H1 (cell line): ENCODE measurements around the gene CREB3L1. TPM values are rescaled to one million over a fixed set of nuclear protein-coding genes. Genes with fewer than 3 reads are reported as not detected.

Experiments used
- CTCF ChIA-PET: fragments of 300-600 bp; sonication (Branson Sonifier 250); formaldehyde crosslinking; loops from one replicate; lab custom pipeline; 2021; ENCODE audit not compliant: partially characterized antibody; lab: Charles Lee
- POLR2A ChIA-PET: fragments of 300-600 bp; sonication (Branson Sonifier 250); formaldehyde crosslinking; loops from one replicate; lab custom pipeline; 2021; ENCODE audit warnings: inconsistent platforms; ENCODE audit not compliant: partially characterized antibody; lab: Charles Lee
- DNase-seq, 2 experiments: peaks; one replicate each; pipeline versions ENCODE4 v3.0.0 to v3.0.0-alpha.2; 2010 to 2022; ENCODE audit warnings: low spot score in 2 of 2, low read depth in 1 of 2, mixed read lengths in 1 of 2
- FAIRE-seq: peaks from 2 replicates; lab custom pipeline; 2011; peaks lifted over from hg19 to GRCh38; lab: Jason Lieb, UNC
- H2AFZ ChIP-seq: 2 replicates; pipeline ENCODE4 v1.8.1; 2012; ENCODE audit warnings: low read length, inconsistent platforms
- H2AK5ac ChIP-seq: 2 replicates; pipeline ENCODE4 v1.6.1; 2013; ENCODE audit warnings: low read depth, low read length
- H2BK120ac ChIP-seq: replicated peaks from 2 replicates; pipeline ENCODE3; 2013; ENCODE audit warnings: low read depth, low read length, inconsistent platforms
- H2BK12ac ChIP-seq: 2 replicates; pipeline ENCODE4 v1.6.1; 2013; ENCODE audit warnings: low read depth, low read length
- H2BK15ac ChIP-seq: 2 replicates; pipeline ENCODE4 v1.6.1; 2013; ENCODE audit warnings: low read length
- H2BK20ac ChIP-seq: 2 replicates; pipeline ENCODE4 v1.6.1; 2013; ENCODE audit warnings: low read length
- H2BK5ac ChIP-seq: 2 replicates; pipeline ENCODE4 v1.6.1; 2013; ENCODE audit warnings: low read depth, low read length
- H3K14ac ChIP-seq: 2 replicates; pipeline ENCODE4 v1.6.1; 2013; ENCODE audit warnings: inconsistent platforms; ENCODE audit not compliant: insufficient read length
- H3K18ac ChIP-seq: 2 replicates; pipeline ENCODE4 v1.6.1; 2013; ENCODE audit warnings: low read length; ENCODE audit errors: extremely low read depth
- H3K23ac ChIP-seq: 2 replicates; pipeline ENCODE4 v1.6.1; 2013; ENCODE audit warnings: inconsistent platforms; ENCODE audit not compliant: insufficient read length
- H3K23me2 ChIP-seq: 2 replicates; pipeline ENCODE4 v1.6.1; 2013; ENCODE audit warnings: low read depth, low read length
- H3K27ac ChIP-seq: 2 replicates; pipeline ENCODE4 v1.6.1; 2011; ENCODE audit warnings: low read depth, low read length, inconsistent platforms
- H3K27me3 ChIP-seq, 4 experiments: replicated peaks in 1 of 4; 1 replicate in 1 of 4; 2 replicates in 3 of 4; pipeline versions ENCODE4 v1.6.1 to v1.8.1; 2011 to 2013; ENCODE audit warnings: low read length in 3 of 4, mild to moderate bottlenecking in 3 of 4, inconsistent platforms in 2 of 4, mixed read lengths in 2 of 4, moderate library complexity in 1 of 4; ENCODE audit not compliant: control insufficient read depth in 3 of 4, insufficient read depth in 3 of 4; ENCODE audit errors: extremely low read depth in 1 of 4
- H3K36me3 ChIP-seq, 4 experiments: 2 replicates each; pipeline versions ENCODE4 v1.6.1 to v1.8.1; 2011 to 2013; ENCODE audit warnings: mild to moderate bottlenecking in 4 of 4, low read length in 3 of 4, moderate library complexity in 2 of 4, control low read depth in 1 of 4, inconsistent platforms in 1 of 4; ENCODE audit not compliant: insufficient read depth in 4 of 4, control insufficient read depth in 2 of 4
- H3K4ac ChIP-seq: replicated peaks from 2 replicates; pipeline ENCODE3; 2013; ENCODE audit warnings: low read length, low read depth, mixed read lengths, inconsistent platforms; ENCODE audit not compliant: insufficient read length
- H3K4me1 ChIP-seq, 4 experiments: replicated peaks in 1 of 4; 1 replicate in 1 of 4; 2 replicates in 3 of 4; pipeline versions ENCODE4 v1.6.1 to v1.8.1; 2011 to 2013; ENCODE audit warnings: low read length in 3 of 4, inconsistent platforms in 2 of 4, mixed read lengths in 1 of 4; ENCODE audit not compliant: insufficient read depth in 4 of 4, control insufficient read depth in 3 of 4
- H3K4me2 ChIP-seq, 2 experiments: 2 replicates each; pipeline versions ENCODE4 v1.6.1 to v1.8.1; 2011 to 2013; ENCODE audit warnings: low read depth in 2 of 2, low read length in 2 of 2, control low read depth in 1 of 2, inconsistent platforms in 1 of 2, mild to moderate bottlenecking in 1 of 2; ENCODE audit not compliant: insufficient read depth in 1 of 2
- H3K4me3 ChIP-seq, 4 experiments: fragments of 200-600, 300-600 bp in 1 of 4; sonication (generic), shearing (Covaris generic), sonication (Bioruptor Twin) in 1 of 4; 2 replicates each; pipeline versions ENCODE4 v1.5.1 to v1.8.1; 2011 to 2016; ENCODE audit warnings: low read length in 4 of 4, low read depth in 3 of 4, control low read depth in 2 of 4, inconsistent platforms in 2 of 4, mild to moderate bottlenecking in 2 of 4, mixed read lengths in 1 of 4, moderate library complexity in 1 of 4; ENCODE audit not compliant: insufficient read depth in 2 of 4; ENCODE audit errors: extremely low read depth in 1 of 4
- H3K56ac ChIP-seq: replicated peaks from 2 replicates; pipeline ENCODE3; 2013; ENCODE audit warnings: low read depth, mild to moderate bottlenecking, mixed read lengths, low read length, inconsistent platforms; ENCODE audit not compliant: insufficient read length
- H3K79me1 ChIP-seq: 2 replicates; pipeline ENCODE4 v1.6.1; 2013; ENCODE audit warnings: low read depth, low read length, control low read depth
- H3K79me2 ChIP-seq, 2 experiments: 2 replicates each; pipeline versions ENCODE4 v1.6.1 to v1.8.1; 2012 to 2013; ENCODE audit warnings: low read length in 2 of 2, mild to moderate bottlenecking in 2 of 2, inconsistent platforms in 1 of 2; ENCODE audit not compliant: insufficient read depth in 2 of 2, control insufficient read depth in 1 of 2
- H3K9ac ChIP-seq, 4 experiments: replicated peaks in 1 of 4; 1 replicate in 1 of 4; 2 replicates in 3 of 4; pipeline versions ENCODE4 v1.6.1 to v1.8.1; 2011 to 2013; ENCODE audit warnings: low read depth in 3 of 4, low read length in 3 of 4, control low read depth in 2 of 4, mild to moderate bottlenecking in 2 of 4, moderate library complexity in 2 of 4, inconsistent platforms in 1 of 4; ENCODE audit errors: extremely low read depth in 1 of 4
- H3K9me3 ChIP-seq, 2 experiments: 2 replicates each; pipeline versions ENCODE4 v1.6.1 to v1.8.1; 2012 to 2013; ENCODE audit warnings: mild to moderate bottlenecking in 2 of 2, moderate library complexity in 2 of 2, control low read depth in 1 of 2, inconsistent platforms in 1 of 2, low read depth in 1 of 2, low read length in 1 of 2, mixed read lengths in 1 of 2; ENCODE audit not compliant: insufficient read depth in 2 of 2
- H4K20me1 ChIP-seq, 2 experiments: replicated peaks in 1 of 2; 2 replicates each; pipeline versions ENCODE3 to v1.8.1; 2011 to 2013; ENCODE audit warnings: inconsistent platforms in 2 of 2, low read length in 2 of 2, mild to moderate bottlenecking in 1 of 2; ENCODE audit not compliant: insufficient read depth in 2 of 2, control insufficient read depth in 1 of 2
- H4K5ac ChIP-seq: 2 replicates; pipeline ENCODE4 v1.6.1; 2013; ENCODE audit warnings: low read length, low read depth, mixed read lengths, inconsistent platforms; ENCODE audit not compliant: insufficient read length
- H4K8ac ChIP-seq: 2 replicates; pipeline ENCODE4 v1.8.0; 2013; ENCODE audit warnings: mild to moderate bottlenecking, moderate library complexity, low read length, inconsistent platforms; ENCODE audit not compliant: insufficient read depth; ENCODE audit errors: extremely low read depth
- H4K91ac ChIP-seq: replicated peaks from 2 replicates; pipeline ENCODE3; 2013; ENCODE audit warnings: low read length, mixed read lengths, inconsistent platforms; ENCODE audit not compliant: insufficient read length
- CHD1 ChIP-seq: IDR thresholded peaks from 2 replicates; pipeline ENCODE4 v1.6.1; 2012; ENCODE audit warnings: low read depth, low read length, improper control_type of control experiment
- CTBP2 ChIP-seq: IDR thresholded peaks from 2 replicates; pipeline ENCODE4 v1.7.0; 2011; ENCODE audit warnings: borderline replicate concordance, mild to moderate bottlenecking, moderate library complexity, mixed read lengths, low read length; ENCODE audit not compliant: insufficient read depth, insufficient read length
- GABPA ChIP-seq: IDR thresholded peaks from 2 replicates; pipeline ENCODE4 v1.6.1; 2011; ENCODE audit warnings: mild to moderate bottlenecking, low read length, moderate library complexity, borderline replicate concordance; ENCODE audit not compliant: insufficient read depth
- HDAC6 ChIP-seq: IDR thresholded peaks from one replicate; pipeline ENCODE4 v1.7.1; 2012; ENCODE audit warnings: low read depth, mild to moderate bottlenecking, inconsistent platforms, low read length, moderate library complexity
- JUND ChIP-seq: IDR thresholded peaks from 2 replicates; pipeline ENCODE4 v1.6.1; 2011; ENCODE audit warnings: mild to moderate bottlenecking, improper control_type of control experiment, low read length
- NRF1 ChIP-seq: IDR thresholded peaks from 2 replicates; pipeline ENCODE4 v1.6.1; 2011; ENCODE audit warnings: mild to moderate bottlenecking, low read depth, low read length, improper control_type of control experiment
- POLR2A ChIP-seq, 2 experiments: IDR thresholded peaks; 1 replicate in 1 of 2; 2 replicates in 1 of 2; pipeline ENCODE4 v1.6.1; 2011; ENCODE audit warnings: low read depth in 2 of 2, low read length in 2 of 2, mild to moderate bottlenecking in 2 of 2; ENCODE audit errors: control extremely low read depth in 1 of 2
- SP1 ChIP-seq: IDR thresholded peaks from 2 replicates; pipeline ENCODE4 v1.6.1; 2011; ENCODE audit warnings: low read depth, low read length
- TCF12 ChIP-seq: IDR thresholded peaks from 2 replicates; pipeline ENCODE4 v1.6.1; 2011; ENCODE audit warnings: low read depth, mild to moderate bottlenecking, low read length
- USF2 ChIP-seq: IDR thresholded peaks from 2 replicates; pipeline ENCODE4 v1.6.1; 2011; ENCODE audit warnings: low read length, improper control_type of control experiment
- ZNF274 ChIP-seq: IDR thresholded peaks from 2 replicates; pipeline ENCODE4 v1.7.0; 2012; ENCODE audit warnings: low read length, borderline replicate concordance; ENCODE audit errors: extremely low read depth
- WGBS, 2 experiments: shearing (Covaris generic) in 1 of 2; methylation state at CpG; one replicate each; pipeline versions ENCODE4 v1.1.6 to v1.1.7; 2013 to 2015; ENCODE audit warnings: low lambda C conversion rate in 2 of 2, mixed read lengths in 2 of 2, inconsistent platforms in 1 of 2, low coverage in 1 of 2, missing lambda C conversion rate in 1 of 2; ENCODE audit not compliant: insufficient replicate concordance in 2 of 2, insufficient coverage in 1 of 2, insufficient read length in 1 of 2; ENCODE audit errors: extremely low coverage in 1 of 2, missing lambda C conversion rate in 1 of 2; 5-methylcytosine and 5-hydroxymethylcytosine counted together
- polyA plus RNA-seq, 7 experiments: library from polyadenylated mRNA; depleted of rRNA in 3 of 7; stranded (reverse) in 5 of 7; unstranded in 2 of 7; fragments of >200 nt in 5 of 7; fragments of 200-250 nt in 2 of 7; gene quantifications; 1 replicate in 5 of 7; 2 replicates in 1 of 7; 4 replicates in 1 of 7; pipeline versions ENCODE4 v1.2.1 to v1.2.3, GENCODE V29; 2011 to 2013; ENCODE audit warnings: missing spikeins in 2 of 7, mixed read lengths in 2 of 7
- total RNA-seq: library from RNA; stranded (reverse); fragmentation: NEBNext Ultra II Directional; extraction: Animal tissue kit (Norgen Biotek cat#: 25700); gene quantifications from 2 replicates; pipeline ENCODE4 v1.2.1, GENCODE V29; 2021

Gene CREB3L1
- total and polyA plus RNA-seq, 2 of the 8 experiments (the other 6 are each of a cell fraction or from before 2014, with no cell fraction given): 4.1 to 12.7 TPM

- 48% methylated on average over 6 of the region's 6 CpGs; no CpG with 5 or more reads in 1 of the 2 experiments for WGBS, 2 experiments
- no peak for FAIRE-seq
- H2BK15ac ChIP-seq: peak overlapping the region; percentile 88
- H3K27me3 ChIP-seq: no peaks in the 10 kb centered on the region
- no peaks in the 10 kb centered on the region for H4K20me1 ChIP-seq
- peak overlapping the region; percentile 76 for H3K27ac ChIP-seq
- H3K79me1 ChIP-seq: peaks cover 2% of the 10 kb centered on the region; the same call in 1 of the 2 replicates
- no peaks in the 10 kb centered on the region for H3K9me3 ChIP-seq
- peak overlapping the region; percentile 84; the same call in 1 of the 2 replicates for H4K8ac ChIP-seq
- H3K4me1 ChIP-seq: peaks cover 18 to 42% (median 29%) of the 10 kb centered on the region in 4 experiments
- H2BK120ac ChIP-seq: peak overlapping the region; percentile 81
- peak overlapping the region; percentile 57 for H3K4ac ChIP-seq
- peak overlapping the region; percentile 83; the same call in 1 of the 2 replicates for H2AK5ac ChIP-seq
- H3K79me2 ChIP-seq: no peaks in the 10 kb centered on the region
- ChIA-PET POLR2A (interaction anchor here (0.7 to 4.4 kb wide), 13 partner anchors 12 to 368 kb away, joined by 3 to 43 read pairs (median 4); partner anchors contain the start of genes CREB3L1 and LARGE2), CTCF (interaction anchor here (1.0 to 7.7 kb wide), 14 partner anchors 9 to 61 kb away, joined by 3 to 105 read pairs (median 4); partner anchors contain the start of gene CREB3L1)
- peak overlapping the region; percentile 37 for H4K5ac ChIP-seq
- peak overlapping the region in 1 of 4 experiments; percentile 33; a peak in 2 of 8 replicates for H3K4me3 ChIP-seq
- H3K56ac ChIP-seq: no peak overlapping the region
- peak overlapping the region; percentile 94 for H3K18ac ChIP-seq
- peak overlapping the region; percentile 62; the same call in 1 of the 2 replicates for H2BK20ac ChIP-seq
- peak overlapping the region; percentile 94 for H2BK5ac ChIP-seq
- H3K14ac ChIP-seq: no peak overlapping the region
- H3K9ac ChIP-seq: no peak overlapping the region; a peak in 2 of 7 replicates
- peaks cover 3% of the 10 kb centered on the region; the same call in 1 of the 2 replicates for H3K23me2 ChIP-seq
- no peak overlapping the region for H3K23ac ChIP-seq
- DNase-seq: peak; percentile 77 to 84
- peak overlapping the region; percentile 37 for H4K91ac ChIP-seq
- H2BK12ac ChIP-seq: peak overlapping the region; percentile 99
- no peak overlapping the region for H2AFZ ChIP-seq
- H3K4me2 ChIP-seq: peak overlapping the region; percentile 44 to 54
- H3K36me3 ChIP-seq: no peaks in the 10 kb centered on the region
- TF ChIP-seq ZNF274 (no peak), HDAC6 (no peak), CTBP2 (no peak), CHD1 (no peak), GABPA (no peak), USF2 (no peak), SP1 (peak; percentile 78; the same call in 1 of the 2 replicates), JUND (no peak), POLR2A (IDR thresholded peaks at IDR 0.05; ENCODE audit: control extremely low read depth in 1 of 2, low read depth in 2 of 2, low read length in 2 of 2) (0 out of 3 replicates have a peak, but pooled peaks of 1 of the 2 experiments have one; percentile 36), TCF12 (peak; percentile 98), NRF1 (no peak)
Observed at GRCh38 chr11:46290598-46291309, 13.3 kb downstream of the CREB3L1 start.
